ENCODE data around the gene BRIP1.

The BRIP1 gene

GRCh38 chr17:61884864-61885263, 21.5 kb upstream of the BRIP1 start:
- Histone ChIP-seq H3K36me3 (ENCODE audit: control insufficient read depth, insufficient read depth, low read length) (no peaks in the 10 kb centered on the region), H3K27me3 (ENCODE audit: control insufficient read depth, insufficient read depth, low read length) (no peaks in the 10 kb centered on the region), H3K4me1 (no peaks in the 10 kb centered on the region), H3K9ac (no peak overlapping the region), H3K79me2 (no peaks in the 10 kb centered on the region), H2AFZ (no peak overlapping the region), H3K27ac (no peak overlapping the region), H3K4me3 (ENCODE audit: low read depth, low read length) (no peak overlapping the region), H3K9me3 (ENCODE audit: control insufficient read depth, low read length) (no peaks in the 10 kb centered on the region), H3K4me2 (ENCODE audit: low read length) (no peak overlapping the region)
- no peak for TF ChIP-seq CTCF (IDR thresholded peaks at IDR 0.05)

- Histone ChIP-seq H2AFZ (no peak overlapping the region), H3K79me2 (no peaks in the 10 kb centered on the region), H3K27me3 (ENCODE audit: control insufficient read depth, insufficient read depth, low read length) (no peaks in the 10 kb centered on the region), H3K9ac (no peak overlapping the region), H3K27ac (no peak overlapping the region), H3K36me3 (ENCODE audit: control insufficient read depth, insufficient read depth, low read length) (no peaks in the 10 kb centered on the region), H3K9me3 (ENCODE audit: control insufficient read depth, low read length) (no peaks in the 10 kb centered on the region), H3K4me1 (no peaks in the 10 kb centered on the region), H3K4me2 (ENCODE audit: low read length) (no peak overlapping the region), H3K4me3 (ENCODE audit: low read depth, low read length) (no peak overlapping the region)
- TF ChIP-seq CTCF (IDR thresholded peaks at IDR 0.05), result no peak
Observed at GRCh38 chr17:61880589-61881102, 17.3 kb upstream of the BRIP1 start.

GRCh38 chr17:61878984-61879612, 15.8 kb upstream of the BRIP1 start:
- H3K27me3 ChIP-seq (ENCODE audit: control insufficient read depth, insufficient read depth, low read length), result no peaks in the 10 kb centered on the region
- no peak for TF ChIP-seq CTCF (IDR thresholded peaks at IDR 0.05)
- no peak overlapping the region for H3K27ac ChIP-seq
- H3K9ac ChIP-seq, result no peak overlapping the region
- H3K4me2 ChIP-seq (ENCODE audit: low read length), result no peak overlapping the region
- H3K9me3 ChIP-seq (ENCODE audit: control insufficient read depth, low read length), result no peaks in the 10 kb centered on the region
- no peak overlapping the region for H3K4me3 ChIP-seq (ENCODE audit: low read depth, low read length)
- no peak overlapping the region for H2AFZ ChIP-seq
- no peaks in the 10 kb centered on the region for H3K36me3 ChIP-seq (ENCODE audit: control insufficient read depth, insufficient read depth, low read length)
- H3K4me1 ChIP-seq, result no peaks in the 10 kb centered on the region
- no peaks in the 10 kb centered on the region for H3K79me2 ChIP-seq

GRCh38 chr17:61878520-61878919, 15.2 kb upstream of the BRIP1 start:
- H3K36me3 ChIP-seq (ENCODE audit: control insufficient read depth, insufficient read depth, low read length), result no peaks in the 10 kb centered on the region
- H3K4me1 ChIP-seq, result no peaks in the 10 kb centered on the region
- no peak overlapping the region for H3K27ac ChIP-seq
- H3K79me2 ChIP-seq, result no peaks in the 10 kb centered on the region
- no peak overlapping the region for H3K9ac ChIP-seq
- no peaks in the 10 kb centered on the region for H3K27me3 ChIP-seq (ENCODE audit: control insufficient read depth, insufficient read depth, low read length)
- H2AFZ ChIP-seq, result no peak overlapping the region
- no peak overlapping the region for H3K4me3 ChIP-seq (ENCODE audit: low read depth, low read length)
- H3K4me2 ChIP-seq (ENCODE audit: low read length), result no peak overlapping the region
- H3K9me3 ChIP-seq (ENCODE audit: control insufficient read depth, low read length), result no peaks in the 10 kb centered on the region
- no peak for TF ChIP-seq CTCF (IDR thresholded peaks at IDR 0.05)

GRCh38 chr17:61877837-61878236, 14.5 kb upstream of the BRIP1 start:
- Histone ChIP-seq H2AFZ (no peak overlapping the region), H3K36me3 (ENCODE audit: control insufficient read depth, insufficient read depth, low read length) (no peaks in the 10 kb centered on the region), H3K27me3 (ENCODE audit: control insufficient read depth, insufficient read depth, low read length) (no peaks in the 10 kb centered on the region), H3K9me3 (ENCODE audit: control insufficient read depth, low read length) (no peaks in the 10 kb centered on the region), H3K4me1 (no peaks in the 10 kb centered on the region), H3K9ac (no peak overlapping the region), H3K4me2 (ENCODE audit: low read length) (no peak overlapping the region), H3K4me3 (ENCODE audit: low read depth, low read length) (no peak overlapping the region), H3K79me2 (no peaks in the 10 kb centered on the region), H3K27ac (no peak overlapping the region)
- no peak for TF ChIP-seq CTCF (IDR thresholded peaks at IDR 0.05)
